Psoas muscle (tissue), 8 donors: ENCODE results near the gene KCNK3. TPM values are rescaled to one million over a fixed set of nuclear protein-coding genes. Genes with fewer than 3 reads are reported as not detected.

Experiments
- ATAC-seq, 4 donors: fragments of 200-7000 bp; cut with Tn5 transposase; one replicate each; pipeline ENCODE4 v1.9.1; 2020; ENCODE audit warnings: moderate library complexity in 3 of 4, mild to moderate bottlenecking in 2 of 4
- DNase-seq, 2 donors: peaks; one replicate each; pipeline ENCODE4 v3.0.0-alpha.2; 2020
- H3K27ac ChIP-seq: fragments of 200-600 bp; one replicate; pipeline ENCODE4 v1.8.0; 2022
- H3K27me3 ChIP-seq, 3 donors: fragments of 200-600 bp in 1 of 3; one replicate each; pipeline versions ENCODE4 v1.6.1 to v1.8.0; 2013 to 2022; ENCODE audit warnings: low read length in 2 of 3, mild to moderate bottlenecking in 2 of 3, moderate library complexity in 1 of 3; ENCODE audit not compliant: insufficient read depth in 3 of 3
- H3K36me3 ChIP-seq, 2 donors: fragments of 200-600 bp in 1 of 2; one replicate each; pipeline versions ENCODE4 v1.6.1 to v1.8.0; 2013 to 2022; ENCODE audit warnings: low read depth in 1 of 2, mild to moderate bottlenecking in 1 of 2, moderate library complexity in 1 of 2; ENCODE audit not compliant: insufficient read depth in 1 of 2
- H3K4me1 ChIP-seq: fragments of 200-600 bp; one replicate; pipeline ENCODE4 v1.8.0; 2022
- H3K4me3 ChIP-seq: fragments of 200-600 bp; one replicate; pipeline ENCODE4 v1.8.0; 2022; ENCODE audit warnings: mild to moderate bottlenecking
- H3K9me3 ChIP-seq: fragments of 200-600 bp; one replicate; pipeline ENCODE4 v1.8.0; 2022
- WGBS, 3 donors: extraction: QIAGEN DNeasy Blood & Tissue Kit; methylation state at CpG; one replicate each; pipeline versions ENCODE4 v1.1.6 to v1.1.7; 2013; 5-methylcytosine and 5-hydroxymethylcytosine counted together
- intact Hi-C, 2 donors: fragments of 100-400 bp; cut with DNase I; formaldehyde crosslinking; loops; one replicate each; pipeline versions ENCODE4 v1.11.0 to v1.14.2; 2022
- polyA plus RNA-seq, 3 donors: library from polyadenylated mRNA; stranded (reverse); fragments of 200-250 nt; gene quantifications; one replicate each; pipeline ENCODE4 v1.2.3, GENCODE V29; 2013
- total RNA-seq, 4 donors: library from RNA; stranded (reverse); fragmentation: NEBNext Ultra II Directional in 2 of 4; extraction: Animal tissue kit (Norgen Biotek cat#: 25700) in 2 of 4; gene quantifications; one replicate each; pipeline versions ENCODE4 v1.2.1 to v1.2.4, GENCODE V29; 2021 to 2023
- TF ChIP-seq, protein P1 (sequence below): fragments of 200-600 bp; IDR thresholded peaks from one replicate; pipeline ENCODE4 v1.8.0; 2022; ENCODE audit warnings: antibody characterized with exemption
- donor health status: healthy with polysubstance abuse.
- donor health status: DM: no; HTN: no; CAD: no; lungs with moderate emphysema.
- donor health status: Bipolar disorder and iron deficiency.
- donor health status: healthy.
- donor health status: DM: yes; HTN: yes; CAD: no.
- donor health status: DM: no; HTN: no; CAD: no.
- donor health status: DM: no; HTN: no; CAD: no.
- donor health status: DM: yes; HTN: yes; CAD: no.

Gene KCNK3
- total and polyA plus RNA-seq, 7 donors: 0.06 to 2.3 (median 0.15) TPM

DNA sequence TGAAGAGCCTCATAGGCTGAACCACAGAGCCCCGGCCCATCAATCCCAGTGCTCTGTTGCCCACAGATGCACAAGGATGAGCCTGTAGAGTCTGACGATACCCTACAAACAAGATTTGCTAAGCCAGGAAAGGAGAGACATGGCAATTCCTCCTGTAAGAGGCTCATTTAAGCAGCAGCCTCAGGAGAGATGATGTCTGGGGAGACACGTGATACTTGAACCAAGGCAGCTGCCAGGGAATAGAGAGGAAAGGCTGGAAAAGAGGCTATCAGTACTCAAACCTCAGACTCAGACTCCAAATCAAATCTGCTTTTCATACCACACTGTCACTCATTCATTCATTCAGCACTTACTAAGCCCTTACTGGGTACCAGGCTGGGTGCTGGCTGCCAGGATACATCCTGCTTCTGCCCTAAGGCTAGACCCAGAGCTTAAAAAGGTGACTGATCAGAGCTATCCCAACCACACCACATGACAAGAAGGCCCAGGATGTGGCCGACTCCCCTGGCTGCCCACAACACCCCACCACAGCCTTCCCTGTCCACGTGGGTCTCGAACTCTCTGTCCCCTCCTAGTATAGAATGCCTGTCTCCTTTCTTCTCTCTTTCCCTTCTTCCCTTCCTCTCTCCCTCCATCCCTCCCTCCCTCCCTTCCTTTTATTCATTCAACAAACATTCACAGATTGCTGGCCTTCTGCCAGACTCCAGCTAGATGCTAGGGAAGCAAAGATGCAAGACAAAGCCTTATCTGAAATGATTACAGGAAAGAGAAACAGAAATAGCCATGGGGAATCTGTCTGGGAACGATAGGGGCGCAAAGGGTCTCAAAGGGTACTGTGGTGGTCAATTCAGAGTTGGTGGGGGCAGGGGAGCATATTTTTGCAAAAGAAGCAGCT, 23.4 kb upstream of the KCNK3 start:
- Histone ChIP-seq H3K4me1 (no peaks in the 10 kb centered on the region), H3K27me3 (peaks cover 0 to 29% (median 0%) of the 10 kb centered on the region in 3 donors), H3K4me3 (no peak overlapping the region), H3K27ac (no peak overlapping the region), H3K9me3 (peaks cover 6% of the 10 kb centered on the region), H3K36me3 (no peaks in the 10 kb centered on the region)
- 52 to 56% (median 56%) methylated on average over 8 of the region's 8 CpGs for WGBS, 3 donors
- DNase-seq: no peak
- intact Hi-C loops: no loop called here
- TF ChIP-seq, protein P1, sequence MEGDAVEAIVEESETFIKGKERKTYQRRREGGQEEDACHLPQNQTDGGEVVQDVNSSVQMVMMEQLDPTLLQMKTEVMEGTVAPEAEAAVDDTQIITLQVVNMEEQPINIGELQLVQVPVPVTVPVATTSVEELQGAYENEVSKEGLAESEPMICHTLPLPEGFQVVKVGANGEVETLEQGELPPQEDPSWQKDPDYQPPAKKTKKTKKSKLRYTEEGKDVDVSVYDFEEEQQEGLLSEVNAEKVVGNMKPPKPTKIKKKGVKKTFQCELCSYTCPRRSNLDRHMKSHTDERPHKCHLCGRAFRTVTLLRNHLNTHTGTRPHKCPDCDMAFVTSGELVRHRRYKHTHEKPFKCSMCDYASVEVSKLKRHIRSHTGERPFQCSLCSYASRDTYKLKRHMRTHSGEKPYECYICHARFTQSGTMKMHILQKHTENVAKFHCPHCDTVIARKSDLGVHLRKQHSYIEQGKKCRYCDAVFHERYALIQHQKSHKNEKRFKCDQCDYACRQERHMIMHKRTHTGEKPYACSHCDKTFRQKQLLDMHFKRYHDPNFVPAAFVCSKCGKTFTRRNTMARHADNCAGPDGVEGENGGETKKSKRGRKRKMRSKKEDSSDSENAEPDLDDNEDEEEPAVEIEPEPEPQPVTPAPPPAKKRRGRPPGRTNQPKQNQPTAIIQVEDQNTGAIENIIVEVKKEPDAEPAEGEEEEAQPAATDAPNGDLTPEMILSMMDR: no peak
- ATAC-seq: no peak

- Histone ChIP-seq H3K36me3 (no peaks in the 10 kb centered on the region), H3K27me3 (peaks cover 0 to 27% (median 0%) of the 10 kb centered on the region in 3 donors), H3K4me1 (no peaks in the 10 kb centered on the region), H3K9me3 (peaks cover 6% of the 10 kb centered on the region), H3K4me3 (no peak overlapping the region), H3K27ac (no peak overlapping the region)
- TF ChIP-seq, protein P1: no peak
- DNase-seq (no peak), ATAC-seq (no peak)
- intact Hi-C loops: no loop called here
- WGBS, 3 donors: 17 to 35% (median 18%) methylated on average over 3 of the region's 3 CpGs
Observed at GRCh38 chr2:26670171-26670570, 22.4 kb upstream of the KCNK3 start.

DNA sequence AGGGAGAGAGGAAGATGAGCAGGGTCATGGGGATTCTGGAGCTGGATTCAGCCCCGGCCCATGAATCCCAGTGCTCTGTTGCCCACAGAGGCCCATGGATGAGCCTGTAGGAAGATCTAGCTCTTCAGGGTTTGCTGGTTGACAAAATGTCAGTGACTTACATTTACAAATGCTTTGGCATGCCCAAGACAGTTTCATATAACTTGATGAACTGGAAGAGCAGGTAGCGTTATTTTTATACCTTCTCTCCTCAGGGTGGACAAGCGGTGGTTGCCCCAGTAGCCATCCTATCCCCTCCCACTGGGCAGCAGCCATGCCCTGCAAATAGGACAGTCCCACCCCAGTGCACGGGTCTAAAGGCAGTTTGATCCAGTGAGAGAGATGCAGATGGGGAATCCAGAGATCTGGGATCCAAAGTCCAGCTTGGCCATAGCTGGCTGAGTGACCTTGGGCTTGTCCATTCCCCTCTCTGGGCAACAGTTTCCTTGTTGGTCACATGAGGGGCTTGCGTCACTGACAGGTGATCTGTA, 21.5 kb upstream of the KCNK3 start:
- Histone ChIP-seq H3K9me3 (no peaks in the 10 kb centered on the region), H3K27me3 (peaks cover 0 to 27% (median 0%) of the 10 kb centered on the region in 3 donors), H3K36me3 (no peaks in the 10 kb centered on the region), H3K4me3 (no peak overlapping the region), H3K4me1 (no peaks in the 10 kb centered on the region), H3K27ac (no peak overlapping the region)
- intact Hi-C loops: no loop called here
- DNase-seq (no peak), ATAC-seq (no peak)
- TF ChIP-seq, protein P1: no peak
- 71 to 76% (median 75%) methylated on average over 5 of the region's 5 CpGs for WGBS, 3 donors

DNA sequence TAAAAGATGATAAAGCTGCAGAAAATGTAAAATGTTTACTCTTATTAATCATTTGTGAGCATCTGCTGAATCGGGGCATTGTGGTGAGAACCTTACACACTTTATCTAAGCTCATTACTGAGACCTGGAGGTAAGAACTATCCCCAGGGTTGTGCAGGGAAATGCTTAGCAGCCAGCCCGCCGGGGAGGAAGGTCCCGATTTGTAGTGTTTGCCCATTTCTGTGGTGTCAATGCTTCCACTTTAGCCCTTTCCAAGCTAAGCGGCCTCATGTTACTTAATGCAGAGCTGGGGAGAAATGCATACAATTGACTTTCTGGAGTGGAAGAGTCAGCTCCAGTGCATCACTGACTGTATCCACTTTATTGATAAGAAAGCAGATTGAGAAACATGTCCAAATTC, 20.8 kb upstream of the KCNK3 start:
- no peak for ATAC-seq
- Histone ChIP-seq H3K36me3 (no peaks in the 10 kb centered on the region), H3K9me3 (no peaks in the 10 kb centered on the region), H3K4me3 (no peak overlapping the region), H3K27me3 (peaks cover 0 to 27% (median 0%) of the 10 kb centered on the region in 3 donors), H3K27ac (no peak overlapping the region), H3K4me1 (no peaks in the 10 kb centered on the region)
- intact Hi-C loops: no loop called here
- 74 to 82% (median 76%) methylated on average over 5 of the region's 5 CpGs for WGBS, 3 donors
- no peak for DNase-seq
- TF ChIP-seq, protein P1: no peak
